Body of pancreas (tissue), 4 donors: ENCODE data around the gene TSC22D2.

Experiments
- POLR2A ChIP-seq, 3 donors: fragments of 450-650 bp; IDR thresholded peaks; one replicate each; pipeline ENCODE4 v1.6.1; 2016; ENCODE audit warnings: antibody characterized with exemption in 3 of 3, mild to moderate bottlenecking in 2 of 3
- TF ChIP-seq, protein P1 (sequence below), 7 experiments: fragments of 450-650 bp in 4 of 7; fragments of 200-600 bp in 3 of 7; sonication (generic) in 3 of 7; IDR thresholded peaks; one replicate each; pipeline ENCODE4 v1.5.1; 2016 to 2019; ENCODE audit warnings: antibody characterized with exemption in 7 of 7

DNA sequence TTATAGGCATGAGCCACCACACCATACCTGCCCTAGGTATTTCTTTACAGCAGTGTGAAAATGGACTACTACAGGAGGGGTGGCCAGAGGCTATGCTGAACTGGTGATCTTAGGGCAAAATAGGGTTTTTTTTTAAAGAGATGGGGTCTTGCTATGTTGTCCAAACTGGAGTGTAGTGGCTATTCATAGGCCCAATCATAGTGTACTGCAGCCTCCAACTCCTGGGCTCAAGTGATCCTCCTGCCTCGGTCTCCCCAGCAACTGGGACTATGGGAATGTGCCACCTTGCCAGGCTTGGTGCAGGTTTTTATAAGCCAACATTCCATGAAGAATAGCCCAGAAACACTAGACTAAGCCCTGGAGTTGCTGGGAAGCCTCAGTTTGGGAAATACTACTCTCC lies 28.6 kb upstream of the TSC22D2 start:
- TF ChIP-seq, protein P1, sequence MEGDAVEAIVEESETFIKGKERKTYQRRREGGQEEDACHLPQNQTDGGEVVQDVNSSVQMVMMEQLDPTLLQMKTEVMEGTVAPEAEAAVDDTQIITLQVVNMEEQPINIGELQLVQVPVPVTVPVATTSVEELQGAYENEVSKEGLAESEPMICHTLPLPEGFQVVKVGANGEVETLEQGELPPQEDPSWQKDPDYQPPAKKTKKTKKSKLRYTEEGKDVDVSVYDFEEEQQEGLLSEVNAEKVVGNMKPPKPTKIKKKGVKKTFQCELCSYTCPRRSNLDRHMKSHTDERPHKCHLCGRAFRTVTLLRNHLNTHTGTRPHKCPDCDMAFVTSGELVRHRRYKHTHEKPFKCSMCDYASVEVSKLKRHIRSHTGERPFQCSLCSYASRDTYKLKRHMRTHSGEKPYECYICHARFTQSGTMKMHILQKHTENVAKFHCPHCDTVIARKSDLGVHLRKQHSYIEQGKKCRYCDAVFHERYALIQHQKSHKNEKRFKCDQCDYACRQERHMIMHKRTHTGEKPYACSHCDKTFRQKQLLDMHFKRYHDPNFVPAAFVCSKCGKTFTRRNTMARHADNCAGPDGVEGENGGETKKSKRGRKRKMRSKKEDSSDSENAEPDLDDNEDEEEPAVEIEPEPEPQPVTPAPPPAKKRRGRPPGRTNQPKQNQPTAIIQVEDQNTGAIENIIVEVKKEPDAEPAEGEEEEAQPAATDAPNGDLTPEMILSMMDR (IDR thresholded peaks at IDR 0.05): no peak
- no peak for TF ChIP-seq POLR2A (IDR thresholded peaks at IDR 0.05)
